H1 (cell line): ENCODE results near the gene PRRC1. TPM values are rescaled to one million over a fixed set of nuclear protein-coding genes. Genes with fewer than 3 reads are reported as not detected.

Experiments
- ASH2L ChIP-seq: fragments of 200-600, 300-600 bp; sonication (generic); IDR thresholded peaks from one replicate; pipeline ENCODE4 v1.7.1; 2017; ENCODE audit warnings: low read length
- CHD2 ChIP-seq: IDR thresholded peaks from 2 replicates; pipeline ENCODE4 v1.6.1; 2012; ENCODE audit warnings: low read length, improper control_type of control experiment
- SP2 ChIP-seq: IDR thresholded peaks from 2 replicates; pipeline ENCODE4 v1.6.1; 2012; ENCODE audit warnings: mild to moderate bottlenecking, low read length, inconsistent platforms
- SP4 ChIP-seq: IDR thresholded peaks from 2 replicates; pipeline ENCODE4 v1.6.1; 2012; ENCODE audit warnings: low read length, inconsistent platforms
- SUZ12 ChIP-seq: fragments of 200-600 bp; sonication (generic); IDR thresholded peaks from 2 replicates; pipeline ENCODE4 v1.6.1; 2012; ENCODE audit warnings: mild to moderate bottlenecking, inconsistent platforms, low read length, moderate library complexity, mixed read lengths
- YY1 ChIP-seq: IDR thresholded peaks from 2 replicates; pipeline ENCODE4 v1.6.1; 2011; ENCODE audit warnings: low read depth, mild to moderate bottlenecking, low read length
- ZNF274 ChIP-seq: IDR thresholded peaks from 2 replicates; pipeline ENCODE4 v1.7.0; 2012; ENCODE audit warnings: low read length, borderline replicate concordance; ENCODE audit errors: extremely low read depth
- polyA plus RNA-seq, 7 experiments: library from polyadenylated mRNA; depleted of rRNA in 3 of 7; stranded (reverse) in 5 of 7; unstranded in 2 of 7; fragments of >200 nt in 5 of 7; fragments of 200-250 nt in 2 of 7; gene quantifications; 1 replicate in 5 of 7; 2 replicates in 1 of 7; 4 replicates in 1 of 7; pipeline versions ENCODE4 v1.2.1 to v1.2.3, GENCODE V29; 2011 to 2013; ENCODE audit warnings: missing spikeins in 2 of 7, mixed read lengths in 2 of 7
- total RNA-seq: library from RNA; stranded (reverse); fragmentation: NEBNext Ultra II Directional; extraction: Animal tissue kit (Norgen Biotek cat#: 25700); gene quantifications from 2 replicates; pipeline ENCODE4 v1.2.1, GENCODE V29; 2021
- TF ChIP-seq, protein P1 (sequence below), 3 experiments: IDR thresholded peaks; 1 replicate in 2 of 3; 2 replicates in 1 of 3; pipeline versions ENCODE4 v1.5.1 to v1.6.1; 2011; ENCODE audit warnings: low read length in 3 of 3, mild to moderate bottlenecking in 3 of 3, inconsistent platforms in 2 of 3, low read depth in 1 of 3, moderate library complexity in 1 of 3; ENCODE audit not compliant: insufficient read depth in 1 of 3; ENCODE audit errors: control extremely low read depth in 1 of 3
- TF ChIP-seq, protein P2 (sequence below): IDR thresholded peaks from 2 replicates; pipeline ENCODE4 v1.6.1; 2012; ENCODE audit warnings: inconsistent platforms

The PRRC1 gene
- total and polyA plus RNA-seq, 2 of the 8 experiments (the other 6 are each of a cell fraction or from before 2014, with no cell fraction given), result 54.6 to 78.6 TPM

DNA sequence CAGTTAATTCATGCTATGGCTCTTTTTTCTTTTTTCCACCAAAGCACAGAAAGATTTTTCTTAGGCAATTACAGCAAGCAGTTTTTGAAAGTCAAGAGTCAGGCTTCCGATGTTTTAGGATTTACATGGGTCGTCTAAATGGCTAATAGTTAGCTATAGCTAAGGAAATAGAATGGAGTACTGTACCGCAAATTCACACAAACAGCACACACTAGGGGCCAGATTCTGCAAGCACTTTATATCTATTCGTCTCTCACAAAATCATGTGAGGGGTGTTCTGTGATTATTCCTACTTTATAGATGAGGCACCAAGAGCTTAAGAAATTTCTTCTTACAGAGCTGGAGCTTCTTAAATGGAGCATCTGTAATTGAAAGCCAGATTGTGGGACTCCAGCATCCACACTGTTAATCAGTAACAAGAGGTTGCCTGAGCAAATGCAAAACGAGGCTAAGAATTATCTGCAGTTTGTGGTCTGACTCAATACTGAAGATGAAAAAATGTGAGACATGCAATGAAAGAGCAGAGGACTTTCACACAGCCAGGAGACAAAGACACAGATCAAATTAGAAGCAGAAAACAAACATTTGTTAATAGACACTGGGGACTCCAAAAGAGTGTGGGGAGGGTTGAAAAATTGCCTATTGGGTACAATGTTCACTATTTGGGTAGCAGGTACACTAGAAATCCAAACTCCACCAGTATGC, 68.8 kb downstream of the PRRC1 start (continued):
- no peak for TF ChIP-seq ASH2L
- TF ChIP-seq SP2, result no peak
- no peak for TF ChIP-seq CHD2
- TF ChIP-seq, protein P1, sequence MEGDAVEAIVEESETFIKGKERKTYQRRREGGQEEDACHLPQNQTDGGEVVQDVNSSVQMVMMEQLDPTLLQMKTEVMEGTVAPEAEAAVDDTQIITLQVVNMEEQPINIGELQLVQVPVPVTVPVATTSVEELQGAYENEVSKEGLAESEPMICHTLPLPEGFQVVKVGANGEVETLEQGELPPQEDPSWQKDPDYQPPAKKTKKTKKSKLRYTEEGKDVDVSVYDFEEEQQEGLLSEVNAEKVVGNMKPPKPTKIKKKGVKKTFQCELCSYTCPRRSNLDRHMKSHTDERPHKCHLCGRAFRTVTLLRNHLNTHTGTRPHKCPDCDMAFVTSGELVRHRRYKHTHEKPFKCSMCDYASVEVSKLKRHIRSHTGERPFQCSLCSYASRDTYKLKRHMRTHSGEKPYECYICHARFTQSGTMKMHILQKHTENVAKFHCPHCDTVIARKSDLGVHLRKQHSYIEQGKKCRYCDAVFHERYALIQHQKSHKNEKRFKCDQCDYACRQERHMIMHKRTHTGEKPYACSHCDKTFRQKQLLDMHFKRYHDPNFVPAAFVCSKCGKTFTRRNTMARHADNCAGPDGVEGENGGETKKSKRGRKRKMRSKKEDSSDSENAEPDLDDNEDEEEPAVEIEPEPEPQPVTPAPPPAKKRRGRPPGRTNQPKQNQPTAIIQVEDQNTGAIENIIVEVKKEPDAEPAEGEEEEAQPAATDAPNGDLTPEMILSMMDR (IDR thresholded peaks at IDR 0.05; ENCODE audit: control extremely low read depth in 1 of 3, insufficient read depth in 1 of 3, low read depth in 1 of 3, low read length in 3 of 3), result no peak
- TF ChIP-seq YY1, result no peak
- no peak for TF ChIP-seq SP4
- no peak for TF ChIP-seq ZNF274
- TF ChIP-seq, protein P2, sequence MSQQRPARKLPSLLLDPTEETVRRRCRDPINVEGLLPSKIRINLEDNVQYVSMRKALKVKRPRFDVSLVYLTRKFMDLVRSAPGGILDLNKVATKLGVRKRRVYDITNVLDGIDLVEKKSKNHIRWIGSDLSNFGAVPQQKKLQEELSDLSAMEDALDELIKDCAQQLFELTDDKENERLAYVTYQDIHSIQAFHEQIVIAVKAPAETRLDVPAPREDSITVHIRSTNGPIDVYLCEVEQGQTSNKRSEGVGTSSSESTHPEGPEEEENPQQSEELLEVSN, result no peak
- TF ChIP-seq SUZ12, result no peak
